A549 (cell line): Measurements from ENCODE around the gene PDCD4. TPM values are rescaled to one million over a fixed set of nuclear protein-coding genes. Genes with fewer than 3 reads are reported as not detected.

Experiments
- BHLHE40 ChIP-seq: IDR thresholded peaks from 2 replicates; pipeline ENCODE4 v1.6.1; 2012; ENCODE audit warnings: low read depth, low read length, inconsistent platforms
- CBX8 ChIP-seq: fragments of 200-600 bp; sonication (generic); IDR thresholded peaks from 2 replicates; pipeline ENCODE4 v1.6.1; 2016
- CEBPB ChIP-seq, 2 experiments: fragments of >200 bp in 1 of 2; sonication (Bioruptor Twin) in 1 of 2; formaldehyde crosslinking in 1 of 2; IDR thresholded peaks; 2 replicates each; pipeline ENCODE4 v1.6.1; 2012 to 2016
- CHD2 ChIP-seq: fragments of 150-350 bp; IDR thresholded peaks from 2 replicates; pipeline ENCODE4 v1.6.1; 2014; ENCODE audit warnings: low read length; ENCODE audit not compliant: partially characterized antibody
- CHD4 ChIP-seq: fragments of 200-600 bp; sonication (generic); IDR thresholded peaks from 2 replicates; pipeline ENCODE4 v1.6.1; 2016; ENCODE audit warnings: antibody characterized with exemption, mild to moderate bottlenecking, borderline replicate concordance
- CTCF ChIP-seq: fragments of >200 bp; sonication (Bioruptor Twin); formaldehyde crosslinking; IDR thresholded peaks from 3 replicates; pipeline ENCODE4 v1.5.1; 2016
- EP300 ChIP-seq, 2 experiments: fragments of >200 bp; sonication (Bioruptor Twin); formaldehyde crosslinking; IDR thresholded peaks; 2 replicates in 1 of 2; 3 replicates in 1 of 2; pipeline ENCODE4 v1.6.1; 2016 to 2017
- FOSL2 ChIP-seq, 2 experiments: fragments of 450-650 bp in 1 of 2; fragments of >200 bp in 1 of 2; sonication (Bioruptor Twin) in 1 of 2; formaldehyde crosslinking; IDR thresholded peaks; 2 replicates each; pipeline versions ENCODE4 v1.5.0 to v1.6.1; 2016 to 2020; ENCODE audit warnings: mild to moderate bottlenecking in 1 of 2, moderate library complexity in 1 of 2
- HDAC2 ChIP-seq: fragments of 200-600 bp; sonication (generic); IDR thresholded peaks from 2 replicates; pipeline ENCODE4 v1.6.1; 2016
- HEYL ChIP-seq: fragments of 250-450 bp; sonication (Bioruptor Pico); IDR thresholded peaks from 2 replicates; pipeline ENCODE4 v1.8.0; 2021; ENCODE audit warnings: mild to moderate bottlenecking, moderate library complexity
- HMGXB4 ChIP-seq: fragments of 250-450 bp; sonication (Bioruptor Pico); IDR thresholded peaks from 2 replicates; pipeline ENCODE4 v1.5.0; 2021; ENCODE audit warnings: mild to moderate bottlenecking, moderate library complexity, borderline replicate concordance
- KDM5A ChIP-seq: fragments of 200-600 bp; sonication (generic); IDR thresholded peaks from 2 replicates; pipeline ENCODE4 v1.6.1; 2016; ENCODE audit warnings: antibody characterized with exemption, mild to moderate bottlenecking
- NR3C1 ChIP-seq: fragments of >200 bp; sonication (Bioruptor Twin); formaldehyde crosslinking; IDR thresholded peaks from 3 replicates; pipeline ENCODE4 v1.6.1; 2017
- RARB ChIP-seq: fragments of 250-450 bp; sonication (Bioruptor Pico); IDR thresholded peaks from 2 replicates; pipeline ENCODE4 v1.8.0; 2021; ENCODE audit warnings: mild to moderate bottlenecking, moderate library complexity
- RCOR1 ChIP-seq: fragments of 150-350 bp; IDR thresholded peaks from 2 replicates; pipeline ENCODE4 v1.6.1; 2014; ENCODE audit warnings: antibody characterized with exemption, low read length, low read depth
- REST ChIP-seq: fragments of 200-600 bp; sonication (generic); IDR thresholded peaks from 2 replicates; pipeline ENCODE4 v1.6.1; 2016; ENCODE audit warnings: antibody characterized with exemption, mild to moderate bottlenecking, moderate library complexity
- RNF2 ChIP-seq: fragments of 200-600 bp; sonication (generic); IDR thresholded peaks from 2 replicates; pipeline ENCODE4 v1.6.1; 2016; ENCODE audit warnings: low read depth, mild to moderate bottlenecking, antibody characterized with exemption, moderate library complexity, borderline replicate concordance
- SMC3 ChIP-seq: fragments of >200 bp; sonication (Bioruptor Twin); formaldehyde crosslinking; IDR thresholded peaks from 3 replicates; pipeline ENCODE4 v1.6.1; 2018; ENCODE audit warnings: inconsistent platforms
- TFCP2L1 ChIP-seq: fragments of 250-450 bp; sonication (Bioruptor Pico); IDR thresholded peaks from 2 replicates; pipeline ENCODE4 v1.5.0; 2021; ENCODE audit warnings: mild to moderate bottlenecking
- TP53 ChIP-seq: fragments of 250-450 bp; sonication (Bioruptor Pico); IDR thresholded peaks from 2 replicates; pipeline ENCODE4 v1.5.0; 2021; ENCODE audit warnings: mild to moderate bottlenecking, moderate library complexity
- ZFP36 ChIP-seq: fragments of 450-650 bp; IDR thresholded peaks from 2 replicates; pipeline ENCODE4 v1.6.1; 2014; ENCODE audit warnings: borderline replicate concordance; ENCODE audit not compliant: partially characterized antibody
- ZNF302 ChIP-seq: fragments of 250-450 bp; sonication (Bioruptor Pico); IDR thresholded peaks from 2 replicates; pipeline ENCODE4 v1.9.0; 2021; ENCODE audit warnings: inconsistent platforms, mild to moderate bottlenecking, moderate library complexity
- polyA plus RNA-seq, 4 experiments: library from polyadenylated mRNA; depleted of rRNA in 3 of 4; stranded (reverse); fragments of >200 nt; fragmentation: RNase III in 1 of 4; extraction: RNeasy Plus Mini Kit Qiagen cat#74134 plus additional on column Dnase treatment in 1 of 4; gene quantifications; 2 replicates in 3 of 4; 3 replicates in 1 of 4; pipeline ENCODE4 v1.2.3, GENCODE V29; 2011 to 2017

Gene PDCD4
- polyA plus RNA-seq, 2 of the 4 experiments (the other 2 are of a cell fraction) = 42.7 to 71.4 TPM

- TF ChIP-seq HEYL (CRISPR knock-in tag) (0 out of 2 replicates have a peak, but pooled peaks have one; percentile 35), TP53 (CRISPR knock-in tag) (no peak; the same call in 1 of the 2 replicates), RCOR1 (no peak), HMGXB4 (CRISPR knock-in tag) (no peak), RNF2 (no peak), HDAC2 (no peak), KDM5A (no peak), SMC3 (no peak), FOSL2 (IDR thresholded peaks at IDR 0.05) (no peak), FOSL2 (CRISPR knock-in tag; IDR thresholded peaks at IDR 0.05) (no peak), CTCF (no peak), CHD2 (no peak), ZFP36 (no peak), RARB (CRISPR knock-in tag) (no peak), CHD4 (no peak), NR3C1 (no peak), REST (no peak), ZNF302 (no peak), TFCP2L1 (CRISPR knock-in tag) (no peak), CBX8 (no peak), EP300 (IDR thresholded peaks at IDR 0.05) (no peak), CEBPB (IDR thresholded peaks at IDR 0.05) (no peak), BHLHE40 (no peak)
Measured at GRCh38 chr10:110871298-110872084, at the start of gene PDCD4 (continued).
